ENCODE measurements around the gene ATPAF2.

Gene ATPAF2

GRCh38 chr17:18039535-18040260 lies 730 bp upstream of the ATPAF2 start:
- DNase-seq (ENCODE audit: low read depth in 2 of 2): peak; percentile 5 to 8

GRCh38 chr17:18038149-18038850 lies 668 bp downstream of the ATPAF2 start:
- DNase-seq (ENCODE audit: low read depth in 2 of 2): peak in 1 of 2 donors; percentile 10

GRCh38 chr17:18037486-18037885 lies 1.5 kb downstream of the ATPAF2 start:
- no peak for DNase-seq (ENCODE audit: low read depth in 2 of 2)

GRCh38 chr17:18035704-18036103 lies 3.3 kb downstream of the ATPAF2 start:
- no peak for DNase-seq (ENCODE audit: low read depth in 2 of 2)

GRCh38 chr17:18033442-18034099 lies 5.4 kb downstream of the ATPAF2 start:
- DNase-seq (ENCODE audit: low read depth in 2 of 2): peak; percentile 7 to 22

GRCh38 chr17:18031955-18032354 lies 7.0 kb downstream of the ATPAF2 start:
- DNase-seq (ENCODE audit: low read depth in 2 of 2): no peak

GRCh38 chr17:18028952-18029540 lies 9.9 kb downstream of the ATPAF2 start:
- DNase-seq (ENCODE audit: low read depth in 2 of 2): no peak

- DNase-seq (ENCODE audit: low read depth in 2 of 2): no peak
Observed at GRCh38 chr17:18028114-18028951, 10.6 kb downstream of the ATPAF2 start.

- no peak for DNase-seq (ENCODE audit: low read depth in 2 of 2)
Observed at GRCh38 chr17:18027280-18027679, 11.7 kb downstream of the ATPAF2 start.

- peak in 1 of 2 donors; percentile 18 for DNase-seq (ENCODE audit: low read depth in 2 of 2)
Observed at GRCh38 chr17:18025945-18026776, 12.8 kb downstream of the ATPAF2 start.

GRCh38 chr17:18025241-18025944 lies 13.6 kb downstream of the ATPAF2 start:
- DNase-seq (ENCODE audit: low read depth in 2 of 2): peak; percentile 10 to 11

GRCh38 chr17:18021372-18021771 lies 17.6 kb downstream of the ATPAF2 start:
- DNase-seq (ENCODE audit: low read depth in 2 of 2): no peak

- no peak for DNase-seq (ENCODE audit: low read depth in 2 of 2)
Observed at GRCh38 chr17:18020971-18021370, 18.0 kb downstream of the ATPAF2 start.

- no peak for DNase-seq (ENCODE audit: low read depth in 2 of 2)
Observed at GRCh38 chr17:18019838-18020154, 19.2 kb downstream of the ATPAF2 start.

GRCh38 chr17:18018411-18018921 lies 20.5 kb downstream of the ATPAF2 start:
- no peak for DNase-seq (ENCODE audit: low read depth in 2 of 2)

- DNase-seq (ENCODE audit: low read depth in 2 of 2): no peak
Observed at GRCh38 chr17:18017958-18018357, 21.0 kb downstream of the ATPAF2 start.

GRCh38 chr17:18016426-18016825 lies 22.5 kb downstream of the ATPAF2 start:
- DNase-seq (ENCODE audit: low read depth in 2 of 2): no peak

- DNase-seq (ENCODE audit: low read depth in 2 of 2): no peak
Observed at GRCh38 chr17:18015593-18015992, 23.4 kb downstream of the ATPAF2 start.

- no peak for DNase-seq (ENCODE audit: low read depth in 2 of 2)
Observed at GRCh38 chr17:18014006-18014405, 25.0 kb downstream of the ATPAF2 start.

- DNase-seq (ENCODE audit: low read depth in 2 of 2): no peak
Observed at GRCh38 chr17:18011286-18011685, 27.7 kb downstream of the ATPAF2 start.

All from stimulated activated CD8-positive, alpha-beta memory T cell treated with anti-CD3 and anti-CD28 coated beads, Interleukin-15, amount 100 ng/mL, for 48 hours (primary cell).